GM21528 (cell line): ENCODE results near the gene SLC2A8.

ENCODE experiments used
- ATAC-seq: cut with Tn5 transposase; IDR thresholded peaks from one replicate; pipeline ENCODE4 v1.9.1; 2021; ENCODE audit warnings: mild to moderate bottlenecking, moderate library complexity; ENCODE audit not compliant: unreplicated experiment, low FRiP score

Gene SLC2A8

GRCh38 chr9:127398715-127399400 is 1.9 kb downstream of the SLC2A8 start:
- ATAC-seq = no peak

GRCh38 chr9:127399736-127400269 is 2.8 kb downstream of the SLC2A8 start:
- ATAC-seq = no peak

GRCh38 chr9:127402401-127403090 is 5.6 kb downstream of the SLC2A8 start:
- no peak for ATAC-seq

- no peak for ATAC-seq
Observed at GRCh38 chr9:127403507-127404192, 6.7 kb downstream of the SLC2A8 start.

- ATAC-seq = no peak
Observed at GRCh38 chr9:127404631-127405030, 7.7 kb downstream of the SLC2A8 start.

- no peak for ATAC-seq
Observed at GRCh38 chr9:127405344-127406125, 8.6 kb downstream of the SLC2A8 start.

- no peak for ATAC-seq
Observed at GRCh38 chr9:127406799-127407491, 10.0 kb downstream of the SLC2A8 start.

- ATAC-seq = no peak
Observed at GRCh38 chr9:127407492-127407843, 10.5 kb downstream of the SLC2A8 start.

- no peak for ATAC-seq
Observed at GRCh38 chr9:127411122-127411521, 14.2 kb downstream of the SLC2A8 start.

GRCh38 chr9:127415141-127415540 is 18.2 kb downstream of the SLC2A8 start:
- no peak for ATAC-seq

- ATAC-seq = no peak
Observed at GRCh38 chr9:127415657-127416056, 18.7 kb downstream of the SLC2A8 start.

- ATAC-seq = no peak
Observed at GRCh38 chr9:127417131-127418036, 20.4 kb downstream of the SLC2A8 start.

GRCh38 chr9:127418037-127418471 is 21.1 kb downstream of the SLC2A8 start:
- ATAC-seq = no peak

- ATAC-seq = no peak
Observed at GRCh38 chr9:127419348-127419747, 22.4 kb downstream of the SLC2A8 start.

- no peak for ATAC-seq
Observed at GRCh38 chr9:127421057-127421456, 24.1 kb downstream of the SLC2A8 start.

- no peak for ATAC-seq
Observed at GRCh38 chr9:127422133-127422782, 25.3 kb downstream of the SLC2A8 start.

- no peak for ATAC-seq
Observed at GRCh38 chr9:127422787-127423186, 25.8 kb downstream of the SLC2A8 start.

GRCh38 chr9:127423476-127423933 is 26.5 kb downstream of the SLC2A8 start:
- no peak for ATAC-seq
